ENCODE results near the gene DFFB.

DNA sequence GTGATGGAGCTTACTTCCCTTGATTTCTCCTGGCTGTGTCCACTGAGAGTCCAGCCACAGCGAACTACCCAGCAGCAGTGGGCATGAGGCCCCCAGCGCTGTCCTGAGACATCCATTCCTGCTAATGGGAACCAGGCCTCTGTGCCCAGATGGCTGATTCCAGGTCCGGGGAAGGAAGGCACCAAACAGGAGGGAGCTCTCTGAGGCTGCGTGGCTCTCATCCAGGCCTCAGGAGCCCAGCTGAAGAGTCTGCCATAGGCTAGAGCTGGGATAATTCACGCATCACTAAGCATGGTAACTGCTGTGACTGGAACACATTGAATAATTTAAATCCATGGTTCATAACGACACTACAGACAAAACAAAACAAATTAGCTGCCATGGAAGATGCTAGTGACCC, 36.3 kb upstream of the DFFB start:
- TF ChIP-seq, protein P1, sequence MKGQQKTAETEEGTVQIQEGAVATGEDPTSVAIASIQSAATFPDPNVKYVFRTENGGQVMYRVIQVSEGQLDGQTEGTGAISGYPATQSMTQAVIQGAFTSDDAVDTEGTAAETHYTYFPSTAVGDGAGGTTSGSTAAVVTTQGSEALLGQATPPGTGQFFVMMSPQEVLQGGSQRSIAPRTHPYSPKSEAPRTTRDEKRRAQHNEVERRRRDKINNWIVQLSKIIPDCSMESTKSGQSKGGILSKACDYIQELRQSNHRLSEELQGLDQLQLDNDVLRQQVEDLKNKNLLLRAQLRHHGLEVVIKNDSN (IDR thresholded peaks at IDR 0.05) = no peak
- TF ChIP-seq FOXM1 (IDR thresholded peaks at IDR 0.05; ENCODE audit: borderline replicate concordance, low read depth) (no peak), TCF12 (IDR thresholded peaks at IDR 0.05; ENCODE audit: low read depth) (no peak), RAD21 (IDR thresholded peaks at IDR 0.05; ENCODE audit: low read depth) (no peak), TEAD4 (IDR thresholded peaks at IDR 0.05) (no peak), TAF1 (IDR thresholded peaks at IDR 0.05; ENCODE audit: low read depth) (no peak), CREB1 (IDR thresholded peaks at IDR 0.05; ENCODE audit: low read depth) (no peak), YY1 (IDR thresholded peaks at IDR 0.05; ENCODE audit: low read depth) (no peak)
- TF ChIP-seq, protein P2, sequence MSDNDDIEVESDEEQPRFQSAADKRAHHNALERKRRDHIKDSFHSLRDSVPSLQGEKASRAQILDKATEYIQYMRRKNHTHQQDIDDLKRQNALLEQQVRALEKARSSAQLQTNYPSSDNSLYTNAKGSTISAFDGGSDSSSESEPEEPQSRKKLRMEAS (IDR thresholded peaks at IDR 0.05) = no peak
